ENCODE data around the gene PNO1.

The PNO1 gene

DNA sequence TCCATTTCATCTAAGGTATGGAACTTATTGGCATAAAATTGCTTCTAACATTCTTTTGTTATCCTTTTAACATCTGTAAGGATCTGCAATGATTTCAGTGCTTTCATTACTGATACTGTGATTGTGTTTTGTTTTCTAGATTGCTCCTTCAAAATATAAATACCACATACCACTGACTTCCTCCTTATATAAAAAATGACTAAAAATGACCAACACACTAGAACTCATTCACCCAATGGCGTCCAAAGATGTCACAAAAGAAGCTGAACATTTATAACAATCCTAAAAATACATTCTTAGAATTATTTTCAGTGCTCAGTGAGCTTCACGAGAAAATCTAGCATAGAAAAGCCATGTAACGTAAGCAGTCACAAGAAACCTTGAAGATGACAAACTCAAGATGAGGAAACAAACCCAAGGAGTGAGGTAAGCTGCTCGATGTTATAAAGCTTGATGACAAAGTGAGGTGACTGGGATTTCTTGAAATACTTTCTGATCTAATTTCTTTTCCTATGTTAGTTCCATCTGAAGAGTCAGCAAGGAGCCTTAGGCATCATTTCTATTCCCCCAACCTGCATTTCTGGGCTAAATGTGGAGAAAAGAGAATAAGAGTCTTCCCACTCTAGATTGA is 42.6 kb downstream of the PNO1 start:
- no peak overlapping the region for H3K4me3 ChIP-seq (ENCODE audit: low read depth, low read length)
- DNase-seq (ENCODE audit: low read depth), result no peak
- TF ChIP-seq, protein P1, sequence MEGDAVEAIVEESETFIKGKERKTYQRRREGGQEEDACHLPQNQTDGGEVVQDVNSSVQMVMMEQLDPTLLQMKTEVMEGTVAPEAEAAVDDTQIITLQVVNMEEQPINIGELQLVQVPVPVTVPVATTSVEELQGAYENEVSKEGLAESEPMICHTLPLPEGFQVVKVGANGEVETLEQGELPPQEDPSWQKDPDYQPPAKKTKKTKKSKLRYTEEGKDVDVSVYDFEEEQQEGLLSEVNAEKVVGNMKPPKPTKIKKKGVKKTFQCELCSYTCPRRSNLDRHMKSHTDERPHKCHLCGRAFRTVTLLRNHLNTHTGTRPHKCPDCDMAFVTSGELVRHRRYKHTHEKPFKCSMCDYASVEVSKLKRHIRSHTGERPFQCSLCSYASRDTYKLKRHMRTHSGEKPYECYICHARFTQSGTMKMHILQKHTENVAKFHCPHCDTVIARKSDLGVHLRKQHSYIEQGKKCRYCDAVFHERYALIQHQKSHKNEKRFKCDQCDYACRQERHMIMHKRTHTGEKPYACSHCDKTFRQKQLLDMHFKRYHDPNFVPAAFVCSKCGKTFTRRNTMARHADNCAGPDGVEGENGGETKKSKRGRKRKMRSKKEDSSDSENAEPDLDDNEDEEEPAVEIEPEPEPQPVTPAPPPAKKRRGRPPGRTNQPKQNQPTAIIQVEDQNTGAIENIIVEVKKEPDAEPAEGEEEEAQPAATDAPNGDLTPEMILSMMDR (conservative IDR thresholded peaks at IDR 0.05; ENCODE audit: low read depth, low read length), result no peak

DNA sequence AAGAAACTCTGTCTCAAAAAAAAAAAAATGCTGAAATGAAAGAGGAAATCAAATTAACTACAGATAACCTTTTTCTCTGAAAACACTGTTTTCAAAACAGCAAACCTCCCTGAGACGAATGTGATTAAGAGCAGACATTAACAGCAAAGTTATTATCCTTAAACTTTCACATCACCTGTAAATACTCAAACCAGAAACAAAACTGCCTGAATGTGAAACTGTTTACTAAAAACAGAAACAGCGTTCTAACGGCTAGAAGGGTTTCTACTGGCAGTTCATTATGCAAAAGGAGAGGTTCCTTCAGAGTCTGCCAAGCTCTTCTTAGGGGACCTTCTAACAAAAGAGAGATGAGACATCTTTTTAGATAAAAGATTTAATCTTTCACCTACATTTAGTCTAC is 45.9 kb downstream of the PNO1 start:
- no peak overlapping the region for H3K4me3 ChIP-seq (ENCODE audit: low read depth, low read length)
- TF ChIP-seq, protein P1 (conservative IDR thresholded peaks at IDR 0.05; ENCODE audit: low read depth, low read length), result no peak
- DNase-seq (ENCODE audit: low read depth), result peak; percentile 18

DNA sequence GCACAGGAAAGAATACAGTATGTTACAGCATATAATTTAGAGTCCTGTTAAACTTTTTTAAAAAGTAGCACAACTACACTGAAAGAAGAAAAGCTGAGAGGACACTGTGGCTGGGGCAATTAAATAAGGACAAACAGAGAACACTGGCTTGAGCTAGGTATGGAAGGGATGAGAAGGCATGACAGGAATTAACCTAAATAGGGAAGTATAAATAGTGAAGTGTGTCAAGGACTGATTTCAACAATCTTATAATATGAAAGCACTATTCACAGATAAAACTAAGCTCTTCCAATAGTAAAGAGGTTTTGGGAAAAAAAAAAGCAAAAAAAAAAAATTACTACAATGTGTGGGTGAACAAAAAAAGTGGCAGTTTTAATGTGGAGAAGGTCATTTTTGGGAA is 49.1 kb downstream of the PNO1 start:
- no peak for DNase-seq (ENCODE audit: low read depth)
- H3K4me3 ChIP-seq (ENCODE audit: low read depth, low read length), result no peak overlapping the region

DNA sequence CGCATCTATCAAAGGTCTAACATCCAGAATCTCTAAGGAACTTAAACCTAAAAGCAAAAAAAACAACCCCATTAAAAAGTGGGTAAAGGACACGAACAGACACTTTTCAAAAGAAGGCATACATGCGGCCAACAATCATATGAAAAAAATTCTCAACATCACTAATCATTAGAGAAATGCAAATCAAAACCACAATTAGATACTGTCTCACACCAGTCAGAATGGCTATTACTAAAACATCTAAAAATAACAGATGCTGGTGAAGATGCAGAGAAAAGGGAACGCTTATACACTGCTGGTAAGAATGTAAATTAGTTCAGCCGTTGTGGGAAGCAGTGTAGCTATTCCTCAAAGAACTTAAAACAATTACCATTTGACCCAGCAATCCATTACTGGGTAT is 56.7 kb downstream of the PNO1 start:
- TF ChIP-seq, protein P1 (conservative IDR thresholded peaks at IDR 0.05; ENCODE audit: low read depth, low read length), result no peak

More for the DNA sequence above, 49.1 kb downstream of the PNO1 start:
- TF ChIP-seq, protein P1 (conservative IDR thresholded peaks at IDR 0.05; ENCODE audit: low read depth, low read length), result no peak

DNA sequence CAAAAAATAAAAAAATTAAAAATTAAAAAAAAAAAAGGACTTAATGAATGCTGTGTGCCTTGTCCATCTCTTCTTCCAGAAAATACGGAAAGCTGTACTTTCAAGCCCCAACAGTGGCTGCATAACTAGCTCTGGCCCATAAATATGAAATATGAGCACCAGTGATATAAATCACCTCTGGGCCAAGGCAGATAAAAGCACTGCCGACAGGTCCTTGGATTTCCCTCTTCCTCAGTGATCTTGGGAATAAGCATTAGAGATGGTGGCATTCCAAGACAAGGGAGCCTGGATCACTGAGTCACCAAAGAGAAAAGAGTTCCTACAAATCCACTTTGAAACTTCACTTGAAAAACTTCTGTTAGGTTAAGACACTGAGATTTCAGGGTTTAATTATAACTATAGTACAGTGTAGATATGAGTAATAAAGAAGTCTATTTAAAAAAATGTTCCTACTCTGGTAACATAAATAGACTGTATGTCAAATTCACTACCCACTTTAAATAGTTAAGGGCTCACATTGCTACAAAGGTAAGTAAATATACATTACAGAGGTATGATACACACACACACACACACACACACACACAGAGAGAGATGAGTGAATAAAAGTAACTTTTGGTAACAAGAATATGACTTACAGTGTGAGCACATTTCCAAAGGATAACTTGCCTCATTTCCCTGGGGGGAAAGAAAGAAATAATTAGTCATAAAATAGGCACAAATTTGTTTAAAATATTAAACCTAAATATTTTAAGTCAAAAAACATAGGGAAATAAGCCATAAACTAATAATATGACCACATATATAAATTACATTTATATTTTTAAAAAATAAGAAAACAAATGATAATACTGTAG is 59.0 kb downstream of the PNO1 start:
- DNase-seq (ENCODE audit: low read depth), result no peak

More for the DNA sequence above, 56.7 kb downstream of the PNO1 start:
- DNase-seq (ENCODE audit: low read depth), result no peak
- no peak overlapping the region for H3K4me3 ChIP-seq (ENCODE audit: low read depth, low read length)

DNA sequence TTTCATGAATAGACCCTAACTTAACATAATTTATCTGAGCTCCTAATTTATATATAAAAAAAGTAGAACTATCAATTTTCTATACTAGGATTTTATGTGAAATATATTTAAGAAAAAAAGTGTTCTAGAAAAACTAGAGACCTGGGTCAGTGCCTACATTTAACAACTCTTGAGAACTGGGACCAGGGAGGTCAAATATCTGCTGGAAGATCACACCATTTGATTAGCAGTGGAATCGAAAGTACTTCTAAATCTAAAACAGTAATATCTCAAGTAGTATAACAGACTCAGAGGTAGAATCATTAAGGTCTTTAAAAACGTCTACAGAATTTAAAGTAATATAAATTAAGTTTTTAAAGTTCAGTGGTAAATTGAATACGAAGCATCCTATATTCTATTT is 60.0 kb downstream of the PNO1 start:
- no peak for DNase-seq (ENCODE audit: low read depth)
- TF ChIP-seq, protein P1 (conservative IDR thresholded peaks at IDR 0.05; ENCODE audit: low read depth, low read length), result no peak
- H3K4me3 ChIP-seq (ENCODE audit: low read depth, low read length), result no peak overlapping the region

More for the DNA sequence above, 59.0 kb downstream of the PNO1 start:
- H3K4me3 ChIP-seq (ENCODE audit: low read depth, low read length), result no peak overlapping the region
- TF ChIP-seq, protein P1 (conservative IDR thresholded peaks at IDR 0.05; ENCODE audit: low read depth, low read length), result no peak

Measured in choroid plexus epithelial cell (primary cell).